Stimulated activated effector memory CD8-positive, alpha-beta T cell treated with anti-CD3 and anti-CD28 coated beads, Interleukin-12 subunit alpha, Interleukin-12 subunit beta, amount 100 ng/mL, for 72 hours (primary cell): ENCODE results near the gene IFT22.
"Not testable (repeated sequence)": the region's sequence is repeated elsewhere in the genome, so short reads cannot be mapped to it uniquely, and the experiment has no call there.

ENCODE experiments used
- ATAC-seq: fragments of 150-1000 bp; cut with Tn5 transposase; 2 replicates; pipeline ENCODE4 v1.10.0; 2021
- DNase-seq, 2 donors: peaks; one replicate each; pipeline ENCODE4 v3.0.0; 2021 to 2022; ENCODE audit warnings: low spot score in 2 of 2
- H3K27ac Mint-ChIP-seq: one replicate; pipeline ENCODE4 v1.8.0; 2022; ENCODE audit warnings: mild to moderate bottlenecking, mixed read lengths
- H3K36me3 Mint-ChIP-seq: one replicate; pipeline ENCODE4 v1.8.0; 2022; ENCODE audit warnings: mild to moderate bottlenecking, mixed read lengths
- H3K4me1 Mint-ChIP-seq: one replicate; pipeline ENCODE4 v1.8.0; 2022; ENCODE audit warnings: mixed read lengths
- H3K4me3 Mint-ChIP-seq: one replicate; pipeline ENCODE4 v1.8.0; 2022; ENCODE audit warnings: mild to moderate bottlenecking, mixed read lengths
- H3K9me3 Mint-ChIP-seq: one replicate; pipeline ENCODE4 v1.8.0; 2022; ENCODE audit warnings: mixed read lengths

Gene IFT22

GRCh38 chr7:101269664-101270063, 51.9 kb downstream of the IFT22 start:
- Mint-ChIP-seq H3K27ac (no peak overlapping the region), H3K36me3 (no peaks in the 10 kb centered on the region), H3K9me3 (no peaks in the 10 kb centered on the region), H3K4me1 (no peaks in the 10 kb centered on the region), H3K4me3 (no peak overlapping the region)
- no peak for DNase-seq
- no peak for ATAC-seq

- no peak for DNase-seq
- no peak for ATAC-seq
- Mint-ChIP-seq H3K36me3 (no peaks in the 10 kb centered on the region), H3K4me3 (no peak overlapping the region), H3K4me1 (no peaks in the 10 kb centered on the region), H3K27ac (no peak overlapping the region), H3K9me3 (no peaks in the 10 kb centered on the region)
Observed at GRCh38 chr7:101265622-101266516, 55.7 kb downstream of the IFT22 start.

GRCh38 chr7:101264102-101264706, 57.4 kb downstream of the IFT22 start:
- H3K27ac Mint-ChIP-seq, H3K36me3 Mint-ChIP-seq, ATAC-seq, H3K4me3 Mint-ChIP-seq, H3K9me3 Mint-ChIP-seq, DNase-seq, H3K4me1 Mint-ChIP-seq: not testable (repeated sequence)
